Measurements from ENCODE around the gene PRSS22. TPM values are rescaled to one million over a fixed set of nuclear protein-coding genes. Genes with fewer than 3 reads are reported as not detected.
A peak's percentile ranks its signal among the peaks of the same experiment; 100 is the strongest.

PRSS22 gene
- polyA plus RNA-seq, 1 of the 3 experiments (the other 2 are of a cell fraction) = not detected

GRCh38 chr16:2865651-2866050, 7.7 kb upstream of the PRSS22 start:
- no peak overlapping the region for H3K27ac ChIP-seq (ENCODE audit: low read depth in 2 of 2, low read length in 1 of 2)
- H3K79me2 ChIP-seq (ENCODE audit: insufficient read depth) = no peaks in the 10 kb centered on the region
- peaks cover 11% of the 10 kb centered on the region for H3F3A ChIP-seq (replicated peaks; ENCODE audit: insufficient read depth)
- H3K27me3 ChIP-seq (ENCODE audit: insufficient read depth) = no peaks in the 10 kb centered on the region
- no peak overlapping the region for H2AFZ ChIP-seq (ENCODE audit: low read depth)
- no peak overlapping the region for H3K9ac ChIP-seq
- no peaks in the 10 kb centered on the region for H3K36me3 ChIP-seq (replicated peaks in 1 of 2; ENCODE audit: control insufficient read depth in 1 of 2, insufficient read depth in 2 of 2, low read length in 1 of 2)
- POLR2A ChIA-PET = no interaction called here
- 41% methylated on average over 4 of the region's 4 CpGs for WGBS (ENCODE audit: low lambda C conversion rate)
- no peak overlapping the region for H3K4me3 ChIP-seq (ENCODE audit: low read depth in 2 of 2, low read length in 1 of 2)
- TF ChIP-seq FOXM1 (IDR thresholded peaks at IDR 0.05; ENCODE audit: low read depth) (no peak), POLR2AphosphoS5 (IDR thresholded peaks at IDR 0.05; ENCODE audit: low read depth, low read length) (no peak), USF2 (IDR thresholded peaks at IDR 0.05; ENCODE audit: borderline replicate concordance, low read depth, low read length) (no peak), MEF2A (IDR thresholded peaks at IDR 0.05; ENCODE audit: borderline replicate concordance, low read depth) (no peak), JUND (IDR thresholded peaks at IDR 0.05) (no peak), FOXJ3 (CRISPR knock-in tag; IDR thresholded peaks at IDR 0.05) (no peak), CTCF (IDR thresholded peaks at IDR 0.05) (no peak), NRF1 (IDR thresholded peaks at IDR 0.05; ENCODE audit: low read depth, low read length) (no peak)
- H3K4me1 ChIP-seq (ENCODE audit: control insufficient read depth in 1 of 2, insufficient read depth in 2 of 2, low read depth in 1 of 2, low read length in 1 of 2) = peaks cover 4 to 5% of the 10 kb centered on the region in 2 experiments; a peak in 3 of 4 replicates
- no peak overlapping the region for H3K4me2 ChIP-seq
- H4K20me1 ChIP-seq (ENCODE audit: insufficient read depth) = no peaks in the 10 kb centered on the region
- CTCF ChIA-PET = interaction anchor here (10.9 kb wide), 1 partner anchor 27 kb away, joined by 144 read pairs; no protein-coding TSS in a partner anchor
- H3K9me2 ChIP-seq = no peaks in the 10 kb centered on the region
- DNase-seq = no peak
- no peaks in the 10 kb centered on the region for H3K9me3 ChIP-seq

- Histone ChIP-seq H3K9ac (no peak overlapping the region), H3K4me3 (ENCODE audit: low read depth in 2 of 2, low read length in 1 of 2) (no peak overlapping the region), H3F3A (replicated peaks; ENCODE audit: insufficient read depth) (no peaks in the 10 kb centered on the region), H3K4me1 (ENCODE audit: control insufficient read depth in 1 of 2, insufficient read depth in 2 of 2, low read depth in 1 of 2, low read length in 1 of 2) (no peaks in the 10 kb centered on the region; a peak in 1 of 4 replicates), H3K9me3 (no peaks in the 10 kb centered on the region), H2AFZ (ENCODE audit: low read depth) (no peak overlapping the region), H3K27ac (ENCODE audit: low read depth in 2 of 2, low read length in 1 of 2) (no peak overlapping the region), H3K4me2 (no peak overlapping the region), H3K9me2 (no peaks in the 10 kb centered on the region), H3K36me3 (replicated peaks in 1 of 2; ENCODE audit: control insufficient read depth in 1 of 2, insufficient read depth in 2 of 2, low read length in 1 of 2) (no peaks in the 10 kb centered on the region), H3K79me2 (ENCODE audit: insufficient read depth) (no peaks in the 10 kb centered on the region), H4K20me1 (ENCODE audit: insufficient read depth) (no peaks in the 10 kb centered on the region), H3K27me3 (ENCODE audit: insufficient read depth) (no peaks in the 10 kb centered on the region; the same call in 1 of the 2 replicates)
- no peak for DNase-seq
- CTCF ChIA-PET = interaction anchor here (0.6 to 2.2 kb wide), 5 partner anchors 9 to 188 kb away, joined by 3 to 16 read pairs (median 3); no protein-coding TSS in a partner anchor
- TF ChIP-seq REST (IDR thresholded peaks at IDR 0.05; ENCODE audit: low read depth, low read length) = peak; percentile 96
- no peak for TF ChIP-seq FOSL2 (IDR thresholded peaks at IDR 0.05; ENCODE audit: borderline replicate concordance, low read depth)
- TF ChIP-seq MXI1 (IDR thresholded peaks at IDR 0.05; ENCODE audit: low read depth, low read length) = no peak
- WGBS (ENCODE audit: low lambda C conversion rate) = 72% methylated on average over 7 of the region's 8 CpGs
- POLR2A ChIA-PET = interaction anchor here (0.6 kb wide), 1 partner anchor 121 kb away, joined by 3 read pairs; no protein-coding TSS in a partner anchor
Measured at GRCh38 chr16:2860826-2861567, 3.0 kb upstream of the PRSS22 start.

All from SK-N-SH (cell line).